ENCODE data around the gene ARHGAP26.

GRCh38 chr5:143209881-143210395 is 439.8 kb downstream of the ARHGAP26 start:
- TF ChIP-seq, protein P1, sequence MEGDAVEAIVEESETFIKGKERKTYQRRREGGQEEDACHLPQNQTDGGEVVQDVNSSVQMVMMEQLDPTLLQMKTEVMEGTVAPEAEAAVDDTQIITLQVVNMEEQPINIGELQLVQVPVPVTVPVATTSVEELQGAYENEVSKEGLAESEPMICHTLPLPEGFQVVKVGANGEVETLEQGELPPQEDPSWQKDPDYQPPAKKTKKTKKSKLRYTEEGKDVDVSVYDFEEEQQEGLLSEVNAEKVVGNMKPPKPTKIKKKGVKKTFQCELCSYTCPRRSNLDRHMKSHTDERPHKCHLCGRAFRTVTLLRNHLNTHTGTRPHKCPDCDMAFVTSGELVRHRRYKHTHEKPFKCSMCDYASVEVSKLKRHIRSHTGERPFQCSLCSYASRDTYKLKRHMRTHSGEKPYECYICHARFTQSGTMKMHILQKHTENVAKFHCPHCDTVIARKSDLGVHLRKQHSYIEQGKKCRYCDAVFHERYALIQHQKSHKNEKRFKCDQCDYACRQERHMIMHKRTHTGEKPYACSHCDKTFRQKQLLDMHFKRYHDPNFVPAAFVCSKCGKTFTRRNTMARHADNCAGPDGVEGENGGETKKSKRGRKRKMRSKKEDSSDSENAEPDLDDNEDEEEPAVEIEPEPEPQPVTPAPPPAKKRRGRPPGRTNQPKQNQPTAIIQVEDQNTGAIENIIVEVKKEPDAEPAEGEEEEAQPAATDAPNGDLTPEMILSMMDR (IDR thresholded peaks at IDR 0.05; ENCODE audit: low read depth, low read length, poor library complexity, severe bottlenecking), result no peak
- no peak for TF ChIP-seq EZH2phosphoT487 (IDR thresholded peaks at IDR 0.05; ENCODE audit: borderline replicate concordance, low read length)

Data from DOHH2 (cell line).